ENCODE results near the gene PURA. TPM values are rescaled to one million over a fixed set of nuclear protein-coding genes. Genes with fewer than 3 reads are reported as not detected.

The PURA gene
- total RNA-seq, 1 donor, result 29.7 TPM

- no peak for DNase-seq (ENCODE audit: insufficient read length, low spot score, missing footprints)
- Histone ChIP-seq H3K27ac (ENCODE audit: low read depth, low read length) (no peak overlapping the region), H3K4me3 (ENCODE audit: insufficient read depth, low read length) (no peak overlapping the region), H4K20me1 (ENCODE audit: insufficient read depth, low read length) (peaks cover 54% of the 10 kb centered on the region), H3K79me2 (ENCODE audit: insufficient read depth, low read length) (peaks cover 79% of the 10 kb centered on the region), H3K4me2 (ENCODE audit: insufficient read depth, low read length) (no peak overlapping the region), H3K27me3 (ENCODE audit: insufficient read depth, low read length) (no peaks in the 10 kb centered on the region), H3K9me3 (ENCODE audit: low read depth, low read length) (no peaks in the 10 kb centered on the region), H2AFZ (ENCODE audit: low read length) (no peak overlapping the region), H3K36me3 (ENCODE audit: insufficient read depth, low read length) (no peaks in the 10 kb centered on the region), H3K4me1 (ENCODE audit: insufficient read depth, low read length) (peaks cover 19% of the 10 kb centered on the region)
- TF ChIP-seq CTCF (IDR thresholded peaks at IDR 0.05; ENCODE audit: extremely low read depth, low read depth, low read length), result no peak
These were observed 19.7 kb downstream of the PURA start for GRCh38 chr5:140133514-140134167.

- Histone ChIP-seq H3K9me3 (ENCODE audit: low read depth, low read length) (no peaks in the 10 kb centered on the region), H3K79me2 (ENCODE audit: insufficient read depth, low read length) (peaks cover 79% of the 10 kb centered on the region)
- no peak for TF ChIP-seq CTCF (IDR thresholded peaks at IDR 0.05; ENCODE audit: extremely low read depth, low read depth, low read length)
These were observed 20.5 kb downstream of the PURA start for GRCh38 chr5:140134277-140134935.

GRCh38 chr5:140135127-140135526, 21.2 kb downstream of the PURA start:
- Histone ChIP-seq H3K79me2 (ENCODE audit: insufficient read depth, low read length) (peaks cover 80% of the 10 kb centered on the region), H3K4me2 (ENCODE audit: insufficient read depth, low read length) (no peak overlapping the region), H3K4me1 (ENCODE audit: insufficient read depth, low read length) (peaks cover 19% of the 10 kb centered on the region), H3K4me3 (ENCODE audit: insufficient read depth, low read length) (no peak overlapping the region), H3K27me3 (ENCODE audit: insufficient read depth, low read length) (no peaks in the 10 kb centered on the region), H4K20me1 (ENCODE audit: insufficient read depth, low read length) (peaks cover 66% of the 10 kb centered on the region), H3K36me3 (ENCODE audit: insufficient read depth, low read length) (no peaks in the 10 kb centered on the region), H3K27ac (ENCODE audit: low read depth, low read length) (no peak overlapping the region), H2AFZ (ENCODE audit: low read length) (no peak overlapping the region), H3K9me3 (ENCODE audit: low read depth, low read length) (no peaks in the 10 kb centered on the region)
- no peak for TF ChIP-seq CTCF (IDR thresholded peaks at IDR 0.05; ENCODE audit: extremely low read depth, low read depth, low read length)
- DNase-seq (ENCODE audit: insufficient read length, low spot score, missing footprints), result no peak

More at GRCh38 chr5:140134277-140134935, 20.5 kb downstream of the PURA start:
- H3K4me1 ChIP-seq (ENCODE audit: insufficient read depth, low read length), result peaks cover 19% of the 10 kb centered on the region
- H3K4me2 ChIP-seq (ENCODE audit: insufficient read depth, low read length), result no peak overlapping the region
- H3K4me3 ChIP-seq (ENCODE audit: insufficient read depth, low read length), result no peak overlapping the region
- no peaks in the 10 kb centered on the region for H3K36me3 ChIP-seq (ENCODE audit: insufficient read depth, low read length)
- peaks cover 60% of the 10 kb centered on the region for H4K20me1 ChIP-seq (ENCODE audit: insufficient read depth, low read length)
- H3K27ac ChIP-seq (ENCODE audit: low read depth, low read length), result no peak overlapping the region
- no peak overlapping the region for H2AFZ ChIP-seq (ENCODE audit: low read length)
- DNase-seq (ENCODE audit: insufficient read length, low spot score, missing footprints), result no peak
- no peaks in the 10 kb centered on the region for H3K27me3 ChIP-seq (ENCODE audit: insufficient read depth, low read length)

- TF ChIP-seq CTCF (IDR thresholded peaks at IDR 0.05; ENCODE audit: extremely low read depth, low read depth, low read length), result no peak
- H3K9me3 ChIP-seq (ENCODE audit: low read depth, low read length), result no peaks in the 10 kb centered on the region
- no peaks in the 10 kb centered on the region for H3K27me3 ChIP-seq (ENCODE audit: insufficient read depth, low read length)
- no peak overlapping the region for H3K27ac ChIP-seq (ENCODE audit: low read depth, low read length)
- H3K36me3 ChIP-seq (ENCODE audit: insufficient read depth, low read length), result no peaks in the 10 kb centered on the region
- no peak overlapping the region for H3K4me3 ChIP-seq (ENCODE audit: insufficient read depth, low read length)
- peaks cover 80% of the 10 kb centered on the region for H3K79me2 ChIP-seq (ENCODE audit: insufficient read depth, low read length)
- H2AFZ ChIP-seq (ENCODE audit: low read length), result no peak overlapping the region
- H3K4me2 ChIP-seq (ENCODE audit: insufficient read depth, low read length), result no peak overlapping the region
- no peak for DNase-seq (ENCODE audit: insufficient read length, low spot score, missing footprints)
- H3K4me1 ChIP-seq (ENCODE audit: insufficient read depth, low read length), result peaks cover 20% of the 10 kb centered on the region
- H4K20me1 ChIP-seq (ENCODE audit: insufficient read depth, low read length), result peaks cover 81% of the 10 kb centered on the region
These were observed 22.7 kb downstream of the PURA start for GRCh38 chr5:140136624-140137023.
